K562 (cell line): ENCODE measurements around the gene CCL15. TPM values are rescaled to one million over a fixed set of nuclear protein-coding genes. Genes with fewer than 3 reads are reported as not detected.

Source experiments
- CHAMP1 ChIP-seq: fragments of 450-650 bp; IDR thresholded peaks from 2 replicates; pipeline ENCODE4 v1.6.1; 2016; ENCODE audit warnings: mild to moderate bottlenecking
- DLX4 ChIP-seq: fragments of 250-450 bp; sonication (Bioruptor Pico); IDR thresholded peaks from 2 replicates; pipeline ENCODE4 v1.6.1; 2021; ENCODE audit warnings: mild to moderate bottlenecking
- E2F6 ChIP-seq, 2 experiments: IDR thresholded peaks; 2 replicates each; pipeline ENCODE4 v1.6.1; 2011; ENCODE audit warnings: borderline replicate concordance in 1 of 2, control low read depth in 1 of 2, low read depth in 1 of 2, low read length in 1 of 2, mild to moderate bottlenecking in 1 of 2, mixed read lengths in 1 of 2, moderate library complexity in 1 of 2; ENCODE audit not compliant: insufficient read depth in 1 of 2, insufficient read length in 1 of 2, poor library complexity in 1 of 2, severe bottlenecking in 1 of 2; ENCODE audit errors: extremely low read depth in 1 of 2
- ESRRA ChIP-seq: fragments of 450-650 bp; IDR thresholded peaks from 2 replicates; pipeline ENCODE4 v1.6.1; 2014; ENCODE audit warnings: low read depth, mild to moderate bottlenecking, moderate library complexity, borderline replicate concordance
- FOSL1 ChIP-seq: fragments of 200-800 bp; sonication (Bioruptor generic); conservative IDR thresholded peaks from 2 replicates; pipeline ENCODE4 v1.6.1; 2016; ENCODE audit warnings: missing genetic modification characterization, missing compliant biosample characterization
- HOMEZ ChIP-seq: fragments of 250-450 bp; sonication (Bioruptor Pico); IDR thresholded peaks from 2 replicates; pipeline ENCODE4 v1.4.0; 2020; ENCODE audit warnings: mild to moderate bottlenecking, moderate library complexity
- ZNF146 ChIP-seq: IDR thresholded peaks from one replicate; pipeline ENCODE4 v1.6.1; 2018; ENCODE audit warnings: missing compliant biosample characterization; ENCODE audit not compliant: unreplicated experiment
- polyA plus RNA-seq, 8 experiments: library from polyadenylated mRNA; depleted of rRNA in 4 of 8; stranded (reverse) in 5 of 8; unstranded in 3 of 8; fragments of >200 nt; fragmentation: Nextera tagmentation in 2 of 8; fragmentation: Illumina TruSeq in 1 of 8; extraction: Ambion mirVana in 2 of 8; extraction: Trizol in 1 of 8; gene quantifications; 2 replicates each; pipeline versions ENCODE4 v1.2.1 to v1.2.3, GENCODE V29; 2011 to 2014; ENCODE audit warnings: inconsistent platforms in 1 of 8, missing spikeins in 1 of 8
- total RNA-seq, 7 experiments: library from RNA; depleted of rRNA in 6 of 7; stranded (reverse); fragments of >200 nt in 6 of 7; fragmentation: Illumina TruSeq in 2 of 7; extraction: Trizol in 2 of 7; gene quantifications; 2 replicates each; pipeline versions ENCODE4 v1.2.1 to v1.2.3, GENCODE V29; 2011 to 2021; ENCODE audit warnings: low replicate concordance in 1 of 7

CCL15 gene
- total and polyA plus RNA-seq, 9 of the 15 experiments (the other 6 are each of a cell fraction or from before 2014, with no cell fraction given), result not detected

GRCh38 chr17:36001110-36001771, at the start of gene CCL15 (continued):
- TF ChIP-seq CHAMP1, result no peak
- TF ChIP-seq DLX4 (CRISPR knock-in tag), result no peak
- no peak for TF ChIP-seq HOMEZ
- no peak for TF ChIP-seq FOSL1 (tag)
- no peak for TF ChIP-seq ZNF146 (CRISPR knock-in tag)
- no peak for TF ChIP-seq E2F6 (IDR thresholded peaks at IDR 0.05; ENCODE audit: borderline replicate concordance in 1 of 2, extremely low read depth in 1 of 2, insufficient read depth in 1 of 2, insufficient read length in 1 of 2, low read depth in 1 of 2, low read length in 1 of 2, poor library complexity in 1 of 2, severe bottlenecking in 1 of 2)
- no peak for TF ChIP-seq ESRRA
